Colon (tissue), 2 donors: ENCODE measurements around the gene CD8B.

Source experiments
- FAIRE-seq: peaks from 2 replicates; lab custom pipeline; 2012; peaks lifted over from hg19 to GRCh38; lab: Jason Lieb, UNC
- donor health status: control.
- donor health status: control.

Gene CD8B

DNA sequence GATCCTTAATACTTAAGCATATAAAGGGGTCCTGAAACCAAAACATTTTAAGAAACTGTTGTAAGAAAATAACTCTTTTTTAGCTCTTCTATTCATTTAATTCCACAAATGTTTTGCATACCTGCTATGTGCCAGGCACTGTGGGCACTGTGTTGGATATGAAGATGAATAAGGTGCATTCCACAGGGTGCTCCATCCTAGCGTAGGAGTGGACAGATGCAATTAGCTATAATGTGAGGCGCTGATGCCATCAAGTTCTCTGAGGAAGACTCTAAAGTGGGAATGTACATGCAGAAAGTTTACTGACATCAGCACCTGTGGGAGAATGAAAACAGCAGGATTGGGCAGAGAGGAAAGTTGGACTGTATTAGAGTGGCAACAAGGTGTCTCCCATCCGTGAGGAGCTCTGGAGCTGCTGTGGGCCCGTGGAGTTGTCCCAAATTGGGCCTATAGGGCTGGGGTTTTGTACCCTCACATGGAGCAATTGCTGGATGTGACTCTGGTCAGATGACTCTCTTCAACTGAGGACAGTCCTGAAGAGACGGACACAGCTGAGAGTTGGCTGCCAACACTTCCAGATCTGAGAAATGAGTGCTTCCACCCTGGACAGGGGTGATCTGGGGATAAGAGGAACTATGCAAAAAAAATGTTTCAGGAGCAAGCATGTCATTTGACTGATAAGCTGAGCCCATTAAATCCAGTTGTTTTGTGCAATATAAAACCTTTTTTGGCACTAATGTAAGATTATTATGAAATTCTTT, 93.3 kb downstream of the CD8B start:
- no peak for FAIRE-seq
